K562 (cell line): ENCODE data around the gene TTC39C. TPM values are rescaled to one million over a fixed set of nuclear protein-coding genes. Genes with fewer than 3 reads are reported as not detected.

Experiments used
- ATAC-seq: fragments of 200-7000 bp; cut with Tn5 transposase; 3 replicates; pipeline ENCODE4 v1.9.1; 2020; ENCODE audit warnings: moderate library complexity
- BruUV-seq: library from RNA; stranded (reverse); fragments of 400-500 nt; replicated peaks from 2 replicates; lab custom pipeline; 2021; lab: Mats Ljungman, UMichigan
- CTCF ChIA-PET: fragments of 300-600 bp; formaldehyde crosslinking; extraction: SDS; loops from one replicate; lab custom pipeline; 2021; ENCODE audit warnings: low intra/inter-chr PET ratio; lab: Yijun Ruan, JAX
- POLR2A ChIA-PET: fragments of 300-600, 350-650 bp; sonication (Branson Sonifier 250); formaldehyde crosslinking; extraction: SDS; loops from one replicate; lab custom pipeline; 2021; ENCODE audit warnings: antibody characterized with exemption, inconsistent platforms; lab: Yijun Ruan, JAX
- DNase-seq, 4 experiments: peaks; one replicate each; pipeline versions ENCODE4 v3.0.0 to v3.0.0-alpha.2; 2011 to 2018; ENCODE audit warnings: low spot score in 3 of 4, mixed read lengths in 3 of 4; ENCODE audit errors: extremely low read depth in 1 of 4
- FAIRE-seq: peaks from 2 replicates; lab custom pipeline; 2011; peaks lifted over from hg19 to GRCh38; lab: Jason Lieb, UNC
- H2AFZ ChIP-seq: 2 replicates; pipeline ENCODE4 v1.6.0; 2011; ENCODE audit warnings: low read depth, low read length, control low read depth, inconsistent platforms
- H3K27ac ChIP-seq: fragments of 200-600 bp; 3 replicates; pipeline ENCODE4 v1.8.0; 2011; ENCODE audit warnings: low read depth, mild to moderate bottlenecking, control low read depth, inconsistent platforms, low read length, moderate library complexity, mixed read lengths; ENCODE audit errors: extremely low read depth
- H3K27me3 ChIP-seq, 2 experiments: fragments of 300-600 bp in 1 of 2; 2 replicates in 1 of 2; 3 replicates in 1 of 2; pipeline versions ENCODE4 v1.6.0 to v1.8.0; 2011; ENCODE audit warnings: inconsistent platforms in 2 of 2, low read length in 2 of 2, mild to moderate bottlenecking in 1 of 2, mixed read lengths in 1 of 2, moderate library complexity in 1 of 2; ENCODE audit not compliant: control insufficient read depth in 2 of 2, insufficient read depth in 2 of 2
- H3K36me3 ChIP-seq: fragments of 300-600 bp; 3 replicates; pipeline ENCODE4 v1.8.0; 2011; ENCODE audit warnings: mild to moderate bottlenecking, low read length, inconsistent platforms; ENCODE audit not compliant: control insufficient read depth, insufficient read depth
- H3K4me1 ChIP-seq, 2 experiments: fragments of 200-600 bp in 1 of 2; replicated peaks in 1 of 2; 2 replicates in 1 of 2; 3 replicates in 1 of 2; pipeline versions ENCODE4 v1.5.1 to v1.8.0; 2011; ENCODE audit warnings: inconsistent platforms in 2 of 2, low read length in 2 of 2, mild to moderate bottlenecking in 1 of 2, mixed read lengths in 1 of 2, moderate library complexity in 1 of 2; ENCODE audit not compliant: control insufficient read depth in 2 of 2, insufficient read depth in 2 of 2
- H3K4me2 ChIP-seq: 2 replicates; pipeline ENCODE4 v1.6.1; 2011; ENCODE audit warnings: low read length, control low read depth, inconsistent platforms, mixed read lengths; ENCODE audit not compliant: insufficient read depth
- H3K4me3 ChIP-seq: fragments of 200-600 bp; sonication (generic), shearing (Covaris generic); 2 replicates; pipeline ENCODE4 v1.5.1; 2016; ENCODE audit warnings: control low read depth, inconsistent platforms
- H3K79me2 ChIP-seq: fragments of 200-600 bp; 3 replicates; pipeline ENCODE4 v1.8.0; 2011; ENCODE audit warnings: low read length, inconsistent platforms; ENCODE audit not compliant: control insufficient read depth, insufficient read depth
- H3K9ac ChIP-seq, 2 experiments: 2 replicates each; pipeline versions ENCODE4 v1.6.0 to v1.6.1; 2011; ENCODE audit warnings: low read depth in 2 of 2, low read length in 2 of 2, control low read depth in 1 of 2, inconsistent platforms in 1 of 2, mild to moderate bottlenecking in 1 of 2, mixed read lengths in 1 of 2; ENCODE audit not compliant: insufficient read depth in 1 of 2
- H3K9me1 ChIP-seq: one replicate; pipeline ENCODE4 v1.6.0; 2011; ENCODE audit warnings: inconsistent platforms, mild to moderate bottlenecking, low read length, moderate library complexity; ENCODE audit not compliant: control insufficient read depth, insufficient read depth
- H3K9me3 ChIP-seq: replicated peaks from 2 replicates; pipeline ENCODE4 v1.5.1; 2011; ENCODE audit warnings: low read depth, low read length, inconsistent platforms; ENCODE audit not compliant: control insufficient read depth, insufficient read depth
- H4K20me1 ChIP-seq: replicated peaks from 2 replicates; pipeline ENCODE4 v1.6.1; 2011; ENCODE audit warnings: low read length, inconsistent platforms, mixed read lengths; ENCODE audit not compliant: control insufficient read depth, insufficient read depth
- BHLHE40 ChIP-seq: IDR thresholded peaks from 2 replicates; pipeline ENCODE4 v1.6.1; 2011; ENCODE audit warnings: low read length, improper control_type of control experiment
- CBFA2T2 ChIP-seq: fragments of 450-650 bp; conservative IDR thresholded peaks from 2 replicates; pipeline ENCODE4 v1.6.1; 2017; ENCODE audit warnings: mild to moderate bottlenecking
- CBX1 ChIP-seq: sonication (generic); IDR thresholded peaks from 2 replicates; pipeline ENCODE4 v1.6.1; 2016; ENCODE audit warnings: antibody characterized with exemption, low read depth, mild to moderate bottlenecking
- CBX2 ChIP-seq: fragments of 200-600 bp; sonication (generic); IDR thresholded peaks from one replicate; pipeline ENCODE4 v1.6.1; 2012; ENCODE audit warnings: mild to moderate bottlenecking, low read length, inconsistent platforms; ENCODE audit not compliant: insufficient read depth, poor library complexity, severe bottlenecking
- CBX3 ChIP-seq, 2 experiments: IDR thresholded peaks; 1 replicate in 1 of 2; 2 replicates in 1 of 2; pipeline ENCODE4 v1.6.1; 2012; ENCODE audit warnings: inconsistent platforms in 2 of 2, low read length in 2 of 2, borderline replicate concordance in 1 of 2, control low read depth in 1 of 2
- CBX5 ChIP-seq: IDR thresholded peaks from 2 replicates; pipeline ENCODE4 v1.6.1; 2014; ENCODE audit warnings: low read depth, borderline replicate concordance
- DMBX1 ChIP-seq: fragments of 250-450 bp; sonication (Bioruptor Pico); IDR thresholded peaks from 2 replicates; pipeline ENCODE4 v1.8.0; 2022; ENCODE audit warnings: inconsistent platforms, mild to moderate bottlenecking, moderate library complexity, borderline replicate concordance
- MAFF ChIP-seq: IDR thresholded peaks from 2 replicates; pipeline ENCODE4 v1.6.1; 2012; ENCODE audit warnings: low read length, improper control_type of control experiment
- MTF1 ChIP-seq: fragments of 250-450 bp; sonication (Bioruptor Pico); IDR thresholded peaks from 2 replicates; pipeline ENCODE4 v1.9.0; 2021; ENCODE audit warnings: moderate library complexity, mild to moderate bottlenecking, inconsistent platforms, borderline replicate concordance
- SOX6 ChIP-seq: fragments of 450-650 bp; IDR thresholded peaks from 2 replicates; pipeline ENCODE4 v1.6.1; 2014; ENCODE audit warnings: mild to moderate bottlenecking
- STAT5B ChIP-seq: fragments of 250-450 bp; sonication (Bioruptor Pico); IDR thresholded peaks from 2 replicates; pipeline ENCODE4 v1.8.0; 2021; ENCODE audit warnings: mild to moderate bottlenecking, inconsistent platforms
- ZNF165 ChIP-seq: fragments of 250-450 bp; sonication (Bioruptor Pico); IDR thresholded peaks from 2 replicates; pipeline ENCODE4 v1.4.0; 2020; ENCODE audit warnings: borderline replicate concordance
- ZNF644 ChIP-seq: fragments of 200-800 bp; sonication (Bioruptor generic); IDR thresholded peaks from 2 replicates; pipeline ENCODE4 v1.6.1; 2016; ENCODE audit warnings: low read depth, missing genetic modification characterization, missing compliant biosample characterization
- WGBS: fragments of 100-300 bp; shearing (Covaris generic); methylation state at CpG from one replicate; pipeline ENCODE4 v1.1.6; 2016; ENCODE audit warnings: low coverage, mixed read lengths; ENCODE audit not compliant: insufficient coverage; ENCODE audit errors: missing lambda C conversion rate; 5-methylcytosine and 5-hydroxymethylcytosine counted together
- in situ Hi-C: fragments of 300-500 bp; cut with MboI; formaldehyde crosslinking; loops from 4 replicates; pipeline ENCODE4 v1.15.0; 2018; ENCODE audit warnings: inconsistent platforms, mixed read lengths
- intact Hi-C: fragments of 100-400 bp; cut with micrococcal nuclease; formaldehyde crosslinking; loops from 2 replicates; pipeline ENCODE4 v1.14.2; 2022
- polyA plus RNA-seq, 8 experiments: library from polyadenylated mRNA; depleted of rRNA in 4 of 8; stranded (reverse) in 5 of 8; unstranded in 3 of 8; fragments of >200 nt; fragmentation: Nextera tagmentation in 2 of 8; fragmentation: Illumina TruSeq in 1 of 8; extraction: Ambion mirVana in 2 of 8; extraction: Trizol in 1 of 8; gene quantifications; 2 replicates each; pipeline versions ENCODE4 v1.2.1 to v1.2.3, GENCODE V29; 2011 to 2014; ENCODE audit warnings: inconsistent platforms in 1 of 8, missing spikeins in 1 of 8
- total RNA-seq, 7 experiments: library from RNA; depleted of rRNA in 6 of 7; stranded (reverse); fragments of >200 nt in 6 of 7; fragmentation: Illumina TruSeq in 2 of 7; extraction: Trizol in 2 of 7; gene quantifications; 2 replicates each; pipeline versions ENCODE4 v1.2.1 to v1.2.3, GENCODE V29; 2011 to 2021; ENCODE audit warnings: low replicate concordance in 1 of 7
- TF ChIP-seq, protein P1 (sequence below), 2 experiments: fragments of 450-650 bp; IDR thresholded peaks; 2 replicates each; pipeline ENCODE4 v1.6.1; 2018; ENCODE audit warnings: mild to moderate bottlenecking in 2 of 2, low read depth in 1 of 2; ENCODE audit not compliant: partially characterized antibody in 2 of 2
- TF ChIP-seq, protein P2 (sequence below): sonication (generic); formaldehyde crosslinking; IDR thresholded peaks from 2 replicates; pipeline ENCODE4 v1.8.0; 2022; ENCODE audit warnings: missing genetic modification reagents, mild to moderate bottlenecking, borderline replicate concordance
- TF ChIP-seq, protein P3 (sequence below): fragments of 250-450 bp; sonication (Bioruptor Pico); IDR thresholded peaks from 2 replicates; pipeline ENCODE4 v1.5.0; 2021

TTC39C gene
- total and polyA plus RNA-seq, 9 of the 15 experiments (the other 6 are each of a cell fraction or from before 2014, with no cell fraction given): 0.01 to 0.58 (median 0.18) TPM; not detected in 5

DNA sequence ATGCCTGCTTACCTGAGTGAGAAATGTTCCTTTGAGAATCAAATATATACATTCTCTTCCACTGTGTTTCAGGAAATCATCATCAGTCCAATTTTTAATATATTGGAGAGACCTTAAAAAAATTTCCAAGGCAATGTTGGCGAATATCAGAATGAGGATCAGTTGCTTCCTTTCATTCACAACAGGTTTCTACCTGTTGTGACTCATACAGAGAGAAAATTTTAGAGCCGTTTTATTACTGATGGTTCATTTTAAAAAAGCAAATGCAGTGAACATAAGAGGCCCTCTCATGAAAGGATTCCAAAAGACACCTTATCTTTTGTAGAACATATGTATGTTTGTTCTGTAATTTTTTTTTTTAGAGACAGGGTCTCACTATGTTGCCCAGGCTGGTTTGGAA lies 42.0 kb downstream of the TTC39C start:
- no TSS peak for BruUV-seq
- H3K4me1 ChIP-seq: no peaks in the 10 kb centered on the region
- CTCF ChIA-PET: no interaction called here

More for the DNA sequence above, 42.0 kb downstream of the TTC39C start:
- no peak for ATAC-seq
- Histone ChIP-seq H3K27ac (no peak overlapping the region), H3K27me3 (no peaks in the 10 kb centered on the region; a peak in 1 of 5 replicates), H3K79me2 (no peaks in the 10 kb centered on the region), H3K36me3 (no peaks in the 10 kb centered on the region), H3K4me2 (no peak overlapping the region), H3K4me3 (no peak overlapping the region), H2AFZ (no peak overlapping the region), H3K9me1 (no peaks in the 10 kb centered on the region), H3K9ac (no peak overlapping the region), H4K20me1 (no peaks in the 10 kb centered on the region), H3K9me3 (no peaks in the 10 kb centered on the region)
- POLR2A ChIA-PET: no interaction called here
- in situ Hi-C loops (no loop called here), intact Hi-C loops (no loop called here)
- WGBS: 0% methylated on average over 2 of the region's 2 CpGs
- FAIRE-seq: no peak
- no peak for DNase-seq
- no peak for TF ChIP-seq CBX1
- TF ChIP-seq CBX2: no peak
- no peak for TF ChIP-seq DMBX1
- no peak for TF ChIP-seq MTF1 (CRISPR knock-in tag)
- TF ChIP-seq, protein P1, sequence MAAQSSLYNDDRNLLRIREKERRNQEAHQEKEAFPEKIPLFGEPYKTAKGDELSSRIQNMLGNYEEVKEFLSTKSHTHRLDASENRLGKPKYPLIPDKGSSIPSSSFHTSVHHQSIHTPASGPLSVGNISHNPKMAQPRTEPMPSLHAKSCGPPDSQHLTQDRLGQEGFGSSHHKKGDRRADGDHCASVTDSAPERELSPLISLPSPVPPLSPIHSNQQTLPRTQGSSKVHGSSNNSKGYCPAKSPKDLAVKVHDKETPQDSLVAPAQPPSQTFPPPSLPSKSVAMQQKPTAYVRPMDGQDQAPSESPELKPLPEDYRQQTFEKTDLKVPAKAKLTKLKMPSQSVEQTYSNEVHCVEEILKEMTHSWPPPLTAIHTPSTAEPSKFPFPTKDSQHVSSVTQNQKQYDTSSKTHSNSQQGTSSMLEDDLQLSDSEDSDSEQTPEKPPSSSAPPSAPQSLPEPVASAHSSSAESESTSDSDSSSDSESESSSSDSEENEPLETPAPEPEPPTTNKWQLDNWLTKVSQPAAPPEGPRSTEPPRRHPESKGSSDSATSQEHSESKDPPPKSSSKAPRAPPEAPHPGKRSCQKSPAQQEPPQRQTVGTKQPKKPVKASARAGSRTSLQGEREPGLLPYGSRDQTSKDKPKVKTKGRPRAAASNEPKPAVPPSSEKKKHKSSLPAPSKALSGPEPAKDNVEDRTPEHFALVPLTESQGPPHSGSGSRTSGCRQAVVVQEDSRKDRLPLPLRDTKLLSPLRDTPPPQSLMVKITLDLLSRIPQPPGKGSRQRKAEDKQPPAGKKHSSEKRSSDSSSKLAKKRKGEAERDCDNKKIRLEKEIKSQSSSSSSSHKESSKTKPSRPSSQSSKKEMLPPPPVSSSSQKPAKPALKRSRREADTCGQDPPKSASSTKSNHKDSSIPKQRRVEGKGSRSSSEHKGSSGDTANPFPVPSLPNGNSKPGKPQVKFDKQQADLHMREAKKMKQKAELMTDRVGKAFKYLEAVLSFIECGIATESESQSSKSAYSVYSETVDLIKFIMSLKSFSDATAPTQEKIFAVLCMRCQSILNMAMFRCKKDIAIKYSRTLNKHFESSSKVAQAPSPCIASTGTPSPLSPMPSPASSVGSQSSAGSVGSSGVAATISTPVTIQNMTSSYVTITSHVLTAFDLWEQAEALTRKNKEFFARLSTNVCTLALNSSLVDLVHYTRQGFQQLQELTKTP (IDR thresholded peaks at IDR 0.05; ENCODE audit: low read depth in 1 of 2, partially characterized antibody in 2 of 2): no peak
- no peak for TF ChIP-seq STAT5B (CRISPR knock-in tag)
- no peak for TF ChIP-seq MAFF
- TF ChIP-seq BHLHE40: no peak
- TF ChIP-seq CBX3 (IDR thresholded peaks at IDR 0.05; ENCODE audit: borderline replicate concordance in 1 of 2, low read length in 2 of 2): no peak
- TF ChIP-seq, protein P2, sequence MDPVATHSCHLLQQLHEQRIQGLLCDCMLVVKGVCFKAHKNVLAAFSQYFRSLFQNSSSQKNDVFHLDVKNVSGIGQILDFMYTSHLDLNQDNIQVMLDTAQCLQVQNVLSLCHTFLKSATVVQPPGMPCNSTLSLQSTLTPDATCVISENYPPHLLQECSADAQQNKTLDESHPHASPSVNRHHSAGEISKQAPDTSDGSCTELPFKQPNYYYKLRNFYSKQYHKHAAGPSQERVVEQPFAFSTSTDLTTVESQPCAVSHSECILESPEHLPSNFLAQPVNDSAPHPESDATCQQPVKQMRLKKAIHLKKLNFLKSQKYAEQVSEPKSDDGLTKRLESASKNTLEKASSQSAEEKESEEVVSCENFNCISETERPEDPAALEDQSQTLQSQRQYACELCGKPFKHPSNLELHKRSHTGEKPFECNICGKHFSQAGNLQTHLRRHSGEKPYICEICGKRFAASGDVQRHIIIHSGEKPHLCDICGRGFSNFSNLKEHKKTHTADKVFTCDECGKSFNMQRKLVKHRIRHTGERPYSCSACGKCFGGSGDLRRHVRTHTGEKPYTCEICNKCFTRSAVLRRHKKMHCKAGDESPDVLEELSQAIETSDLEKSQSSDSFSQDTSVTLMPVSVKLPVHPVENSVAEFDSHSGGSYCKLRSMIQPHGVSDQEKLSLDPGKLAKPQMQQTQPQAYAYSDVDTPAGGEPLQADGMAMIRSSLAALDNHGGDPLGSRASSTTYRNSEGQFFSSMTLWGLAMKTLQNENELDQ (CRISPR knock-in tag): no peak
- TF ChIP-seq CBX5: no peak
- TF ChIP-seq CBFA2T2: no peak
- no peak for TF ChIP-seq ZNF165
- TF ChIP-seq ZNF644 (tag): no peak
- TF ChIP-seq SOX6: no peak
- TF ChIP-seq, protein P3, sequence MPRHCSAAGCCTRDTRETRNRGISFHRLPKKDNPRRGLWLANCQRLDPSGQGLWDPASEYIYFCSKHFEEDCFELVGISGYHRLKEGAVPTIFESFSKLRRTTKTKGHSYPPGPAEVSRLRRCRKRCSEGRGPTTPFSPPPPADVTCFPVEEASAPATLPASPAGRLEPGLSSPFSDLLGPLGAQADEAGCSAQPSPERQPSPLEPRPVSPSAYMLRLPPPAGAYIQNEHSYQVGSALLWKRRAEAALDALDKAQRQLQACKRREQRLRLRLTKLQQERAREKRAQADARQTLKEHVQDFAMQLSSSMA: no peak
